GM18526 (cell line): ENCODE measurements around the gene CLMN.

Source experiments
- POLR2A ChIP-seq: IDR thresholded peaks from 3 replicates; pipeline ENCODE4 v1.6.1; 2011; ENCODE audit not compliant: insufficient read length; ENCODE audit errors: extremely low read depth

Gene CLMN

DNA sequence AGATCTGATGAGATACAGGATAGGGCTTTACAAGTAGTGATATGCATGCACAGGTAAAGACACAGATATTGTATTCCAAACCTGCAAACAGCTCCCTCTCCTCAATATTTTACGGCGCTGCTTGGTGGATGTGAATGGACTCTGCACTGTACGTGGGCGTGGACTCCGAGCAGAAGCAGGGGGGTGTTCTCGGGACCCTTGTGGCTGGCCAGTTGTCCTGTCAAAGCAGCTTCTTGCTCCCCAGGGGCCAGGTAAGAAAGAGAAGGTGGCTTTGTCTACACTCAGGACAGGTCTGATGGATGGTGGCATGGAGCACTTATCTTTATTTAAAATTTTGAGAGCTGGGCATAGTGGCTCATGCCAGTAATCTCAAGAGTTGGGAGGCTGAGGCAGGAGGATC is 29.5 kb upstream of the CLMN start:
- no peak for TF ChIP-seq POLR2A

DNA sequence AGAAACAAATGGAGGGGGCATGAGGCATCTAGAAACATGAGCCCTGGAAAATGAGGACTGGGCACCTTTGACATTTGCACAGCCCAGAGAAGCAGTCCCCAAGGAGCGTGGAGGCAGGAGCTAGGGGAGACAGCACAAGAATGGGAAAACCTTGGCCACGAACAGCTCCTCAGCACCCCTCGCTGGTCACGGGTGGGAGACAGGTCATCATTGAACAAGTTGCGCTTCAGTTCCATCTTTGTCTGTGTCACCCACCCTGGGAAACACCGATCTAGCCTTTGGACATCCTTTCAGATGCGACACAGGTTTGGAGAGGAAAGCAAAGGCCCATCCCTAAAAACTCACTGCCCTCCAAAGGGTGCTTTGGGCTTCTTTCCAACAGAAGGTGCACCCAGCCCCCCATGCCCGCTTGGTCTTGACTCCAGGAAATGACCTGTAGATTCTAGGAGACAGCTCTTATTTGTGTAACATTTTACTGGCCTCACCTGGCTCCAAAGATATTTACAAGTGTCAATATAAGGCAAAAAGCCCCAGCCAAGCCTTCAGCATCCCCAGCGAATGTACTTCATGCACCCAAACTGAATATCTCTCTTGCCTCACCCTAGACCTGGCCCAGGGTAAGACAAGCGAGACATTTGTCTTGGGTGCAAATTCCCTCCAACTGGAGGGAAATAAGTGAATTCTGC is 28.8 kb upstream of the CLMN start:
- no peak for TF ChIP-seq POLR2A

GRCh38 chr14:95346820-95347219 is 27.1 kb upstream of the CLMN start:
- TF ChIP-seq POLR2A, result no peak

GRCh38 chr14:95346266-95346665 is 26.6 kb upstream of the CLMN start:
- TF ChIP-seq POLR2A, result no peak

DNA sequence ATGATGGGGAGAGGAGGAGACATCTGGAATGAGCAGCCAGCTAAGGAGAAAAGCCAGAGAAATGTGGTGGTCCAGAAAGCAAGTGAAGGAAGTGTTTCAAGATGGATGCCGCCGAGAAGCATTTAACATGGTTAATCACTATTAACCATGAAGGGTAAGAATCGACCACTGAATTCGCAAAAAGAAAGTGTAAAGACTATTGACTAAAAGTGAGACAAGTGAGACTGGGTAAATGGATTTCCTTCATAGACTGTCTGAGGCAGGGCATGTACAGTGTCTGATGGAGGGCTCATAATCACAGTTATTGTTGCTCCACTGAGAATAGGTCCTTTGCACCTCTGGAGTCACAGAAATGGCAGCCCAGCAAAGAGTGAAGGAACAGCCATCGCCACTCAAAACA is 25.3 kb upstream of the CLMN start:
- TF ChIP-seq POLR2A, result no peak

DNA sequence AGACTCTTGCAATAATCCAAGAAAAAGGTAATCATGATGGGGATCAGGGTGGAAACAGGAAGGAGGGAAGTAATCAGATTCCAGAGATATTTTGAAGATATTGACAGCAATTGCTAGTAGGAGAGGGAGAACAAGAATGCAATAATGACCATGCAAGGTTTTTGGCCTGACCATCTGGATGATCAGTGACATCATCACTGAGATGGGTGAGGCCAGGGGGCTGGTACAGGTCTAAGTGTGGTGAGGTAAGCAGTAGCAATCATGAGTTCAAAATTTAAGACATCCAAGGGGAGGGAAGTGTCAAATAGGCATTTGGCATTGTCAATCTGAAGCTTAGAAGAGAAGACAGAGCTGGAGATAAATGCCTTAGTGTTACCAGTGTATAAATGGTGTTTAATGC is 24.8 kb upstream of the CLMN start:
- TF ChIP-seq POLR2A, result no peak

DNA sequence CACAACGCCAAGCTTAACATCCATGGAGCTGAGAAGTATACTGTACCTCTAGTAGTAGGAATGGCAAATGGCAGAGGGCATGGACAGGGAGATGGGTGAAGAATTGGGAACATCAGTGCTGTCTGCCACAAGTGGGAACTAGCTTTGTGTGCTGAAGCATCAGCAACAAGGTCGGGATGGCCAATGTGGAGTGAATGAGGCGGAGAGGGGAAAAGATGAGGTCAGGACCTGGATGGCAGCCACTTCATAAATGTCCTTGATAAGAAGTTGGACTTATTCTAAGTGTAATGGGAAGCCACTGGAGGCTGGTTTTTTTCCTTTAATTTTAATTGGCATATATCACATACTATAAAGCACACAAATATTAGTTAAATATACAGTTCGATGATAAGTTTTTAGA is 21.9 kb upstream of the CLMN start:
- TF ChIP-seq POLR2A, result no peak

DNA sequence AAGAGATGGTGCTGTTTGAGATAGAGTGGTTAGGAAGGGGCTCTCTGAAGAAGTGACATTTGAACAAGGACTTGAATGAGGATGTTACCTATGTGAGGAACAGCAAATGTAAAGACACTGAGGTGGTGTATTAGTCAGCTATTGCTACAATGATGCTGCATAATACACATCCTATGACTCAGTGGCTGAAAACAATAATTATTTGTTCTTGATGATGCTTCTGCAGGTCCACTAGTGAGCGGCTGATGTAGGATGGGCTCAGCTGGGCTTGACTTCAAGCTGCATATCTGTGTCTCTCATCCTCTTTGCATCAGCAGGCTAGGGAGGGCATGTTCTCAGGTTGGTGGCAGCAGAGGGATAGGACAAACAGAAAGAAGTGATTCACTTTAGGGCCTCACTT is 21.4 kb upstream of the CLMN start:
- TF ChIP-seq POLR2A, result no peak

DNA sequence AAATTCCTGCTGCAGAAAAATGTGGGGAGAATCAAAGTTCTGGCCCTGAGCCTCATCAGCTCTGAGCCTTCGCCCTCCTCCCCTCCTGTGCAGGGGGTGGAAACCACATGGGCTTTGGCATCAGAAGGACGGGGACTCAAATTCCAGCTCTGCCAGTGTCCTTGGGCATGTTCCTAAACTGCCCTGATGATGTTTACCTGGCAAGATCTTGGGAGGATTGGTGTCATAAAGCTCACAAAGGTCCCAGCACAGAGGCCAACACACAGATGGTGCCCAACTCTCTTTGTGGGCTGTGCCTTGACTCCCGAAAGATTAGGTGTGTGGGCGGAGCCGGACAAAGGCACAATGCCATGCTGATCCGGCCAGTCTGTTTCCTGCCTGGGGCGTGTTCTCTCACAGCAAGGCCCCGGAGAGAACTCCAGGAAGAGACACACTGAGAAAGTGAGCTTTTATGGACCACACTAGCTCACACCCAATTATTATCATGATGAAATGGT is 20.5 kb upstream of the CLMN start:
- TF ChIP-seq POLR2A, result no peak

DNA sequence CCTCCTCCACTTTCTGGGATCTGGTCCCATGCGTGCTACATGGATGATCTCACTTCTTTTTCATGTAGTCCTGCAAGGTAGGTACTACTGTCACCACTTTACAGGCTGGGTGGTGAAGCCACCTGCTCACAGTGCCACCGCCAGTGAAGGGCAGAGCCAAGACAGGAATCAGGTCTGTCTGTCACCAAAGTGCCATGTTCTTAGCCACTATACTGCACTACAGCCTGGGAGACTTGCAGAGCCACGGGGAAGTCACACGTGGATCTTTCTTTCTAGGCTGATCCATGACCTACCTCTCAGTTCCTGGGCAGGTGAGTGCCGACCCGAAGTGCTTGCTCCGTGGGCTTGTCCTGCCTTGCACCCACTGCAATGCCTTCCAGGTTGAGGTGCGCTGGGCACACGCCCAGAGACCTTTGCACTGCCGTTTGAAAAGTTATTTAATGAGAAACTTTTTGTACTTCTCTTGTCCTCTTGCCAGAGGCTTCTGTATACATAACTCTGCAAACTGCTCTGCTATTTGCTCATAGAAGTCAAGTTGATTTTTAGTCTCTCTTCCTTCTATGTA is 19.7 kb upstream of the CLMN start:
- TF ChIP-seq POLR2A, result no peak

DNA sequence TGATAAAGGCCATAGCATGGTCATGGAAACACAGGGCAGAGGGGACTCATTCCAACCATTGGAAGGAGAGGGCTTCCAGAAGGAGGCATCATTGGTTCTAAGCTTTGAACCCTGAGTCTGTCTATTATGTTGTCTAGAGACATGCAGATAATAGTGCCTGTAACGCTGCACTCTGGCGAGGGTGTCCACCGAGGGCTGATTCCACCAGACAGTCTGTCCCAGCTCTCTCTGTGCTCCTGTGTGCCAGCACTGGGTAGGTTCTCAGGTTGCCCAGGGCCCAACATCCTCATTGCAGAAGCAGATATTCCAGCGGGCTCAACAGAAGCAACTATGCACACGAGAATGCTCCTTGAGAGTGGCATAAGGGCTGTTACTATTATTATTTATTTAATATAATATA is 18.7 kb upstream of the CLMN start:
- no peak for TF ChIP-seq POLR2A

GRCh38 chr14:95337041-95337595 is 17.4 kb upstream of the CLMN start:
- TF ChIP-seq POLR2A, result no peak

GRCh38 chr14:95336192-95336760 is 16.6 kb upstream of the CLMN start:
- TF ChIP-seq POLR2A, result no peak

DNA sequence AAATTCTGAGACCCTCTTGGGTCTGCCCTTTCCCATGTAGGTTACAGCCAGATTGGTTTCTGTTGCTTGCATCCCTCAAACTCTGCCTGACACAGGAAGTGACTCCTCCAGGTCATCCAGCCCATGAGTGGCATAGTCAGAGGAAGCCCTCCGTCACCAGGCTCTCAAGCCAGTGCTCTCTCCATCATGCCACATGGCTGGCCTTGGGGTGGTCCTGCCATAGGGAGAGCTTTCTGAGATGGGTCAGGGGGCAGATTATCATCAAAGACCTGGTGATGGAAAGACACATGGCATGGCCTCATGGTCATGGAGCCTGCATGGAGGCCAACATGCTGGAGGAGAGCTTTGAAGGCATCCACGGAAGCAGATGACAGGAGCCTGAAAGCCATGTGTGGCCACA is 15.4 kb upstream of the CLMN start:
- TF ChIP-seq POLR2A, result no peak

GRCh38 chr14:95334044-95334443 is 14.3 kb upstream of the CLMN start:
- no peak for TF ChIP-seq POLR2A

DNA sequence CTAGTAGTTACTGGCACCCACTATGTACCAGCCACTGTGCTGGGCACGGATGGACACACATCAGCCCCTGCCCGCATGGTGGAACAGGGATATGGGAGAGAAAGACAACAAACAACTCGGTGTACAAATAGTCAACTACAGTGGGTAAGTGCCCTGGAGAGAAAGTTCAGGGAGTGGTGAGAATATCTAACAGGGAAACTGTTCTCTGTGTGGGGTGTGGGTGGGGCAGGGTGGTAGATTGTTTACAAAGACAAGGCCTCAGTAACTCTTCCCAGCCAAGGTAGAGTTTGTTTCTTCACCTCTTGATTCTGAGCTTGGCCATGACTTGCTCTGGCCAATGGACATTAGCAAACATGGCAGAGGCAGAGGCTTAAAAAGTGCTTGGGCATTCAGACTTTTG is 12.9 kb upstream of the CLMN start:
- TF ChIP-seq POLR2A, result no peak

- TF ChIP-seq POLR2A, result no peak
Observed at GRCh38 chr14:95331708-95332408, 12.2 kb upstream of the CLMN start.
